Neural progenitor cell (in vitro differentiated cells): ENCODE measurements around the gene VRK3.

Experiments
- CTCF ChIP-seq: fragments of 200-600 bp; sonication (generic); IDR thresholded peaks from 2 replicates; pipeline ENCODE4 v1.5.1; 2017; ENCODE audit warnings: antibody characterized with exemption, mild to moderate bottlenecking
- EZH2 ChIP-seq: fragments of 200-600 bp; sonication (generic); IDR thresholded peaks from 2 replicates; pipeline ENCODE4 v1.6.1; 2017; ENCODE audit warnings: antibody characterized with exemption, mild to moderate bottlenecking, moderate library complexity
- EZH2phosphoT487 ChIP-seq: fragments of 200-600 bp; sonication (generic); IDR thresholded peaks from 2 replicates; pipeline ENCODE4 v1.6.1; 2017; ENCODE audit warnings: antibody characterized with exemption

- TF ChIP-seq CTCF (no peak), EZH2 (no peak), EZH2phosphoT487 (no peak)
Measured at GRCh38 chr19:49952906-49953305, 72.3 kb downstream of the VRK3 start.
